Measurements from ENCODE around the gene SLC16A12. TPM values are rescaled to one million over a fixed set of nuclear protein-coding genes. Genes with fewer than 3 reads are reported as not detected.

Gene SLC16A12
- total RNA-seq (2014; rRNA removed; shearing (Covaris generic); ENCODE audit: low replicate concordance) = not detected in 2 replicates

GRCh38 chr10:89535171-89536012, at the start of gene SLC16A12:
TSS of gene SLC16A12 (minus strand) at chr10:89535594. CDS start at chr10:89462578, 73,016 bp downstream.
- no peaks in the 10 kb centered on the region for H3K36me3 ChIP-seq (ENCODE audit: insufficient read depth, low read length)
- H3K9me2 ChIP-seq (replicated peaks; ENCODE audit: insufficient read depth, low read length) = no peaks in the 10 kb centered on the region
- no peaks in the 10 kb centered on the region for H3K9me3 ChIP-seq (ENCODE audit: low read length)
- H3K4me1 ChIP-seq (ENCODE audit: low read length) = no peaks in the 10 kb centered on the region
- no peaks in the 10 kb centered on the region for H3K79me2 ChIP-seq (ENCODE audit: low read length)
- no peaks in the 10 kb centered on the region for H4K20me1 ChIP-seq (ENCODE audit: insufficient read depth, low read depth, low read length)
- H2AFZ ChIP-seq (ENCODE audit: low read length) = no peak within 1 kb of the TSS
- no peak within 1 kb of the TSS for H3K4me3 ChIP-seq (ENCODE audit: low read length)
- no peak within 1 kb of the TSS for H3K4me2 ChIP-seq (ENCODE audit: low read depth, low read length, poor library complexity, severe bottlenecking)
- H3K9ac ChIP-seq (ENCODE audit: low read length) = no peak within 1 kb of the TSS
- DNase-seq = no peak
- H3K27ac ChIP-seq (ENCODE audit: low read length) = no peak within 1 kb of the TSS
- no peaks in the 10 kb centered on the region for H3K27me3 ChIP-seq (ENCODE audit: low read length)

DNA sequence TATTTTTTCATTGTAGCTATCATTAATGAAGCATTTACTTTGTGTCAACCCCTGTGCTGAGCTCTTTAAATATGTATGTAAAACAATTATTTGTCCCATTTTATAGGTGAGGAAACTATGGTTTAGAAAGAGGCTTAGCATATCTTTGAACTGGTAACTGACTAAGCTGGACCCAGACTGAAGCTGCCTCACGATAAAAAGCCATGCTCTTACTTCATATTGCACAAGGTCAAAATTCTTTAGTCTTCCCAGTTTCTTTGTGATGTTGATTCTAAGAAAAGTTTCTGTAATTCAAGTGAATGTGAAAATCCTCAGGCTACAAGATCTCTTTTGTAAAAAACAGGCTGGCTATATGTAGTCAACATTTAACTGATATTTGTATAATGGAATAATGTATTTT, 46.6 kb upstream of the SLC16A12 start:
- Histone ChIP-seq H3K79me2 (ENCODE audit: low read length) (no peaks in the 10 kb centered on the region), H3K9me3 (ENCODE audit: low read length) (no peaks in the 10 kb centered on the region), H3K27ac (ENCODE audit: low read length) (no peak overlapping the region), H3K4me3 (ENCODE audit: low read length) (no peak overlapping the region), H2AFZ (ENCODE audit: low read length) (no peak overlapping the region), H3K36me3 (ENCODE audit: insufficient read depth, low read length) (no peaks in the 10 kb centered on the region; the same call in 1 of the 2 replicates), H3K9me2 (replicated peaks; ENCODE audit: insufficient read depth, low read length) (no peaks in the 10 kb centered on the region), H3K4me1 (ENCODE audit: low read length) (no peaks in the 10 kb centered on the region), H3K4me2 (ENCODE audit: low read depth, low read length, poor library complexity, severe bottlenecking) (no peak overlapping the region), H3K9ac (ENCODE audit: low read length) (no peak overlapping the region), H4K20me1 (ENCODE audit: insufficient read depth, low read depth, low read length) (no peaks in the 10 kb centered on the region), H3K27me3 (ENCODE audit: low read length) (no peaks in the 10 kb centered on the region)
- no peak for DNase-seq

- Histone ChIP-seq H2AFZ (ENCODE audit: low read length) (no peak overlapping the region), H3K9me3 (ENCODE audit: low read length) (no peaks in the 10 kb centered on the region), H3K9ac (ENCODE audit: low read length) (no peak overlapping the region), H3K27me3 (ENCODE audit: low read length) (no peaks in the 10 kb centered on the region), H3K36me3 (ENCODE audit: insufficient read depth, low read length) (no peaks in the 10 kb centered on the region), H3K4me1 (ENCODE audit: low read length) (no peaks in the 10 kb centered on the region), H3K9me2 (replicated peaks; ENCODE audit: insufficient read depth, low read length) (no peaks in the 10 kb centered on the region), H4K20me1 (ENCODE audit: insufficient read depth, low read depth, low read length) (no peaks in the 10 kb centered on the region), H3K4me3 (ENCODE audit: low read length) (no peak overlapping the region), H3K4me2 (ENCODE audit: low read depth, low read length, poor library complexity, severe bottlenecking) (no peak overlapping the region), H3K27ac (ENCODE audit: low read length) (no peak overlapping the region), H3K79me2 (ENCODE audit: low read length) (no peaks in the 10 kb centered on the region)
- DNase-seq = no peak
These were observed 44.8 kb upstream of the SLC16A12 start for GRCh38 chr10:89580243-89580642.

- H3K4me3 ChIP-seq (ENCODE audit: low read length) = no peak overlapping the region
- DNase-seq = no peak
- no peaks in the 10 kb centered on the region for H3K9me3 ChIP-seq (ENCODE audit: low read length)
- no peaks in the 10 kb centered on the region for H3K36me3 ChIP-seq (ENCODE audit: insufficient read depth, low read length)
- H3K79me2 ChIP-seq (ENCODE audit: low read length) = no peaks in the 10 kb centered on the region
- no peaks in the 10 kb centered on the region for H3K4me1 ChIP-seq (ENCODE audit: low read length)
- H3K27ac ChIP-seq (ENCODE audit: low read length) = no peak overlapping the region
- no peaks in the 10 kb centered on the region for H4K20me1 ChIP-seq (ENCODE audit: insufficient read depth, low read depth, low read length)
- no peak overlapping the region for H3K4me2 ChIP-seq (ENCODE audit: low read depth, low read length, poor library complexity, severe bottlenecking)
- no peaks in the 10 kb centered on the region for H3K27me3 ChIP-seq (ENCODE audit: low read length)
- H2AFZ ChIP-seq (ENCODE audit: low read length) = no peak overlapping the region
- H3K9me2 ChIP-seq (replicated peaks; ENCODE audit: insufficient read depth, low read length) = no peaks in the 10 kb centered on the region
- H3K9ac ChIP-seq (ENCODE audit: low read length) = no peak overlapping the region
These were observed 41.3 kb upstream of the SLC16A12 start for GRCh38 chr10:89576696-89577095.

DNA sequence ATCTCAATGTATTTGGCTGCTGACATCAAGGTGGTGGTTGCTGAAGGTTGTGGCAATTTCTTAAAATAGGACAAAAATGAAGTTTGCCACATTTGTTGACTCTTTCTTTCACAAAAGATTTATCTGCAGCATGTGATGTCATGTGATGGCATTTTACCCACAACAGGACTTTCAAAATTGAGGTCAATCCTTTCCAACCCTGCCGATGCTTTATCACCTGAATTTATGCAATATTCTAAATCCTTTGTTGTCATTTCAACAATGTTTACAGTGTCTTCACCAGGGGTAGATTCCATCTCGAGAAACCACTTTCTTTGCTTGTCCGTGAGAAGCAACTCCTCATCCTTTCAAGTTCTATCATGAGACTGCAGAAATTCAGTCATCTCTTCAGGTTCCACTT, 40.6 kb upstream of the SLC16A12 start:
- no peak overlapping the region for H3K9ac ChIP-seq (ENCODE audit: low read length)
- H3K36me3 ChIP-seq (ENCODE audit: insufficient read depth, low read length) = no peaks in the 10 kb centered on the region
- no peaks in the 10 kb centered on the region for H3K9me2 ChIP-seq (replicated peaks; ENCODE audit: insufficient read depth, low read length)
- no peaks in the 10 kb centered on the region for H3K79me2 ChIP-seq (ENCODE audit: low read length)
- no peak for DNase-seq
- no peak overlapping the region for H2AFZ ChIP-seq (ENCODE audit: low read length)
- H3K4me1 ChIP-seq (ENCODE audit: low read length) = no peaks in the 10 kb centered on the region
- H3K9me3 ChIP-seq (ENCODE audit: low read length) = no peaks in the 10 kb centered on the region
- no peaks in the 10 kb centered on the region for H3K27me3 ChIP-seq (ENCODE audit: low read length)
- no peak overlapping the region for H3K4me2 ChIP-seq (ENCODE audit: low read depth, low read length, poor library complexity, severe bottlenecking)
- no peak overlapping the region for H3K4me3 ChIP-seq (ENCODE audit: low read length)
- no peaks in the 10 kb centered on the region for H4K20me1 ChIP-seq (ENCODE audit: insufficient read depth, low read depth, low read length)
- no peak overlapping the region for H3K27ac ChIP-seq (ENCODE audit: low read length)

GRCh38 chr10:89575031-89575430, 39.6 kb upstream of the SLC16A12 start:
- Histone ChIP-seq H3K4me1 (ENCODE audit: low read length) (no peaks in the 10 kb centered on the region), H3K27me3 (ENCODE audit: low read length) (no peaks in the 10 kb centered on the region), H2AFZ (ENCODE audit: low read length) (no peak overlapping the region), H4K20me1 (ENCODE audit: insufficient read depth, low read depth, low read length) (no peaks in the 10 kb centered on the region), H3K9me3 (ENCODE audit: low read length) (no peaks in the 10 kb centered on the region), H3K9ac (ENCODE audit: low read length) (no peak overlapping the region), H3K79me2 (ENCODE audit: low read length) (no peaks in the 10 kb centered on the region), H3K4me2 (ENCODE audit: low read depth, low read length, poor library complexity, severe bottlenecking) (no peak overlapping the region), H3K9me2 (replicated peaks; ENCODE audit: insufficient read depth, low read length) (no peaks in the 10 kb centered on the region), H3K27ac (ENCODE audit: low read length) (no peak overlapping the region), H3K36me3 (ENCODE audit: insufficient read depth, low read length) (no peaks in the 10 kb centered on the region), H3K4me3 (ENCODE audit: low read length) (no peak overlapping the region)
- no peak for DNase-seq

DNA sequence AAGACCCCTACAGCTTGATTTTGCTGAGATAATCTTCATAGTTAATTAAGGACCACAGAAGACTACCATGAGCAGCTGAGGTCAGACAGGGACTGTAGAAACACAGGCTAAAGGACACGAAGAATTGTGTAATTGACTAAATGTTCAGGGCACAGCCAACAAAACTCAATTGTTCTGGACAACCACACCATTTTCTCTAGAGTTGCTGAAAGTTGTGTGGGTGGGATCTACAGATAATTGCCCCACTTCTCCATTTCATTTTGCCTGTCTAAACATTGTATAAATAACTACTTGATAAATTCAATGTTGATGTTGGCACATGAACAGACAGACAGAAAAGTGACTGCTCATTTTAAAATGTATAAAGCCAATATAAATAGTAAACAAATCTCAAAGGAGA, 39.0 kb upstream of the SLC16A12 start:
- no peak for DNase-seq
- no peak overlapping the region for H3K4me2 ChIP-seq (ENCODE audit: low read depth, low read length, poor library complexity, severe bottlenecking)
- H3K4me3 ChIP-seq (ENCODE audit: low read length) = no peak overlapping the region
- no peak overlapping the region for H2AFZ ChIP-seq (ENCODE audit: low read length)
- H3K9me2 ChIP-seq (replicated peaks; ENCODE audit: insufficient read depth, low read length) = no peaks in the 10 kb centered on the region
- H3K27ac ChIP-seq (ENCODE audit: low read length) = no peak overlapping the region
- no peaks in the 10 kb centered on the region for H3K36me3 ChIP-seq (ENCODE audit: insufficient read depth, low read length)
- no peaks in the 10 kb centered on the region for H3K9me3 ChIP-seq (ENCODE audit: low read length)
- H3K9ac ChIP-seq (ENCODE audit: low read length) = no peak overlapping the region
- no peaks in the 10 kb centered on the region for H4K20me1 ChIP-seq (ENCODE audit: insufficient read depth, low read depth, low read length)
- H3K79me2 ChIP-seq (ENCODE audit: low read length) = no peaks in the 10 kb centered on the region
- H3K4me1 ChIP-seq (ENCODE audit: low read length) = no peaks in the 10 kb centered on the region
- no peaks in the 10 kb centered on the region for H3K27me3 ChIP-seq (ENCODE audit: low read length)

DNA sequence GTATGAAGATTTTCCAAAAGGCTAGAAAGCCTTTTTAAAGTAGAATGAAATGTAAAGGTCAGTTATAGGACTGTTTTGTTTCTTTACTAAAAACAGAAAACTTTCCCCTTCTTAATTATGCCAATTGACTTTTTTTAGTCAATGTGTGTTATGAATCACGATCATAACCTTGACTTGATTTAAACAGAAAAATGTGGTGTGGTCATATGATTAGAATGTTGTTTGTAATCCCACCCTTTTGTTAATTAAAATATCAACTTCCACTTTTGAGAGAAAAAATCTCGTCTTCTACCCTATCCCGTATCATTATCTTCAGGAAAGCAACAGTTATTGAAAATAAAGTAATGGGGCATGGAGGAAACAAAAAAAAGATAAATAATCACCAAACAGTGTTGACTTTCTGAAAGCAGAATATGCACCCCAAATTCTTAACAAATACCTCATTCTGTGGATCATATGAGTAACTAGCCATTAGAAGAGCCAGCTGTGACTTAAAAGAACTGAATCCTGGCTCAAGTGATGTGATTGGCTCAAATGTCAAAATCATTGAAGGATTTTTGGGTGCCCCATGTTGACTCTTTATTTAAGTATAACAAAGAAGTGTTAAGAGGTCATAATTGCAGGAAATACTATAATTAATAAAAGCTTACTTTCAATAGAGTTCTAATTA, 32.3 kb upstream of the SLC16A12 start:
- H3K27me3 ChIP-seq (ENCODE audit: low read length) = no peaks in the 10 kb centered on the region
- no peaks in the 10 kb centered on the region for H3K9me2 ChIP-seq (replicated peaks; ENCODE audit: insufficient read depth, low read length)
- H3K27ac ChIP-seq (ENCODE audit: low read length) = no peak overlapping the region
- no peaks in the 10 kb centered on the region for H3K9me3 ChIP-seq (ENCODE audit: low read length)
- H4K20me1 ChIP-seq (ENCODE audit: insufficient read depth, low read depth, low read length) = no peaks in the 10 kb centered on the region
- no peaks in the 10 kb centered on the region for H3K4me1 ChIP-seq (ENCODE audit: low read length)
- no peak overlapping the region for H3K9ac ChIP-seq (ENCODE audit: low read length)
- no peak overlapping the region for H3K4me2 ChIP-seq (ENCODE audit: low read depth, low read length, poor library complexity, severe bottlenecking)
- no peaks in the 10 kb centered on the region for H3K36me3 ChIP-seq (ENCODE audit: insufficient read depth, low read length)
- no peak overlapping the region for H2AFZ ChIP-seq (ENCODE audit: low read length)
- H3K79me2 ChIP-seq (ENCODE audit: low read length) = no peaks in the 10 kb centered on the region
- DNase-seq = no peak
- no peak overlapping the region for H3K4me3 ChIP-seq (ENCODE audit: low read length)
